GM18858 (cell line): ENCODE results near the gene NOG.

Source experiments
- ATAC-seq: cut with Tn5 transposase; IDR thresholded peaks from one replicate; pipeline ENCODE4 v1.9.1; 2021; ENCODE audit not compliant: unreplicated experiment

NOG gene

DNA sequence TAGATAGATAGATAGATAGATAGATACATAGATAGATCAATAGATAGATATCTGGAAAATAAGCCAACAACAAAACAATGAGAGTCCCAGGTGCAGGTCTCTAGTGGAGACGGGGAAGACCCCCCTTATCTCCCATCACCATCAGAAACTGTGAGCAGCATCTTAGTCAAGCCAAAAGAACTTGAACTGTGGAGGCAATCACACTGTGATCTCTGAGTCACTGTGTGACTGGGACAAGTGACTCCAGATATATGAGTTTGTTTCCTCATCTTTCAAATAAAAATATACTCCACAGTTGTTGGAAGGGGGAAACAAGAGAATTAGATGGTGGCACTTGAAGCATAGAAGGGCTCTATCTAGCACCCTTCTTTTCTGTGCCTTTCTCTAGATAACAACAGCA is 42.1 kb downstream of the NOG start:
- ATAC-seq: no peak

DNA sequence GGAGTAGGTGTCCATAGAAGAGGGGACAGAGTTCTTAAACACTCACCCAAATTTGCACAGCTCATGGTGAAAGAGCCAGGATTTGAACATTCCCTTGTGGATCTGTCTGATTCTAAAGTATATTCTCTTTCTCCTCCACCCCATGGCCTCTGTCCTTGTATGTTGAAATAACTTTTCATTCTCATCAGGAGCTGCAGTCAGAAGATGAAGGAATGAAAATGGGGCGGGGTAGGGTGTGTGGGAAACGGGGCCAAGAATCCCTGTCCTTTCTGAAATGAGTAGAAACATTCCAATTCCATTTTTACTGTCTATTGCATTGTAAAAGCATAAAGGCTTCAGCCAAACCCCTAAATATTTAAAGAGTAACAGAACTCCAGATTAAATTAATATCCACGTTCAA is 42.8 kb downstream of the NOG start:
- ATAC-seq: no peak

DNA sequence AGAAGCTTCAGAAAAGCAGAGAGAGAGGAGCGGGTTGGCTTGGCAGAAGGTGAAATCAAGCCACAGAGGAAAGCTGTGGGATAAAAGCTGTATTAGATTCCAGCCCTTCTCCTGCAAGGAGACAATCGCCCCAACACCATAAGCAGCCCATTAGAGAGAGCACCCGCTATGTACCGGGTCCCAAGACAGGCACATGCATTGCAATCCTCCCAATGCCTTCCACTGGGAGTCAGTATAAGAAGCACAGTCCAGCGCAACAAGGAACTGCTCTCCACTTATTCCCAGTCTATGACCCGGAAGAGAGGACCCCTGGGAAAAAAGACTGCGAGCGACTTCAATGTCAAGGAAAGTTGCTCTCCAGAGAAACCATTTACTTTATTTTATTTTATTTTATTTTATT is 43.8 kb downstream of the NOG start:
- no peak for ATAC-seq

DNA sequence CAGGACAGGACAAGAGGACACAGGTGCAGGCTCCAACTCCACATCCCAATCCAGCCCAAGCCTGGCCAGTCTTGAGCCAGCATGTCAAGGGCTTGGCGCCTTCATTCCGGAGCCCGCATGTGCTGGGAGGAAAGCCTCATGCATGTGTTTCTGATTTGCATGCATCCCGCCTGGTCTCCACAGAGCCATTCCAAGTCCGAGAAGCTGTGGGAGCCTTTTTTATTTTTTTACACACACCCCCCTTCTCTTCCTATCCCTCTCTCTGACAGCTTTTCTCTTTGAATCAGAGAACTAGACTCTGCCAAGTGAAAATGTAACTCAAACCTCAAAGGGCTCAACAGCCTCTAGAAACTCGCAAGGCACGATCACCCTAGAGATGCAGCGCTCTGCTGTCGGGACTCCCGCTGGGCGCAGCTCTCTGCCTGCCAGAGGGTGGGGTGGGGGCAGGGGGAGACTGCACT is 45.1 kb downstream of the NOG start:
- no peak for ATAC-seq

DNA sequence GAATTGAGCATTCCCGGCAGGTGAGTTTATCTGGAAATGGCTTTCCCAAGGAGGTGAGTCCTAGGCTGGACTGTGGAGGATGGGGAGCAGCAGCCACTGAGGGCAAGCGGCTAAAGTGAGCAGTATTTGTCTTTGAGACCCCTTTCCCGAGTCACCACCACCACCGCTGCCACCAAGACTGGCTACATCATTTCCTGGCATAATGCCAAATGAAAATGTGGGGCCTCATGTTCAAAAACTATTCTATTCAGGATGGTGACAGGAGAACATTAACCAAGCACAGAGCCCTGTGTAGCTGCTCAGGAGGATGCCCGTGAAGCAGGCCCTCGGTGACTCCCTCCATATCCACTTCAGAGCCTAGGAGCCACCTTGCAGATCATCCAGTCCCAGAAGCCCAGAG is 46.0 kb downstream of the NOG start:
- ATAC-seq: no peak

DNA sequence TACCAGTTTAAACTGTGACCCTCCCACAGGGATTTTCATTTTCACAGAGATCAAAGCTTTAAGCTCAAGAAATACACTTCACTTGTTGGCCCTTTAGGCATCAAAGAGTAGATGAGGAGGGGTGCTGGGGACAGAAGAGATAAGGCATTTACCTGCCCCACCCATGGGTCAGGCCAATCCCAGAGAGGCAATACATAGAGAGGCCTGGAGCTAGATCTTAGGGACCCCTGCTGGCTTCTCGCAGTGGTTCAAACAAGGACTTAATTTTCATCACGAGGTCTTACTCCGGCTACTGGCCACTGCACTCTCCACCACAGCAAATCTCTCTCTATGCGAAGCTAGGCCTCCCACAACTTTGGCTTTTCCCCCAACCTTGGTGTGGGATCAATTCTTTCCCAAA is 46.6 kb downstream of the NOG start:
- ATAC-seq: no peak

DNA sequence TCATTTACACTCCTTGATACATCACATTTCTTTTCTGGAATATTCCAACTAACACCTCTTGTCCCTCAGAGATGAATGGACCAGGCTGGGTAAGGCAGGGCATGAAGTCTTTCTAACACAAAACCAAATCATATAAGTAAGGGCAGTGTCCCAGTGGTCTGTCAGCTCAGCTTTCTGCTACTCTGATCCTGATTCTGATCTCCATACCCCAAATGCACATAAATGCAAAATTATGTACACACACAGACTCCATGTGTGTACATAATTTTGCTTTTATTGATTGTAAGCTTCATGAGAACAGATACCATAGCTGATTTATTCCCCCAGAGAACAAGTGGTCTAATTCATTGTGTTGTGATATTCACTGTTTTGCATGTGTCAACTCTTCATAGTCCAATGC is 47.9 kb downstream of the NOG start:
- no peak for ATAC-seq

DNA sequence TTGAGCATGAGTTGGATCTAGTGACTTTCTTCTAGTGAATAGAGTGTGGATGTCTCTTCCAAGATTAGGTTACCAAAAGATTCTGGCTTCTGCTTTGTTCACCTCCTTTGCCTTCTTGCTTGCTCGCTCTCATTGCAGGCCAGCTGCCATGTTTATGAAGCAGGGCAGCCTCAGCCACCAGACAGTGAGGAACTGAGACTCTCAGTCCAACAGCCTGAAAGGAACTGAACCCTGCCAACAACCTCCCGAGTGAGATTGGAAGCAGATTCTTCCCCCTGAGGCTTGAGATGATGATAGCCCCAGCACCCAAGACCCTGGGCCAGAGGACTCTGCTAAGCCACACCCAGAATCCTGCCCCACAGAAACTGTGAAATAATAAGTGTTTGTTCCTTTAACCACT is 48.4 kb downstream of the NOG start:
- no peak for ATAC-seq

DNA sequence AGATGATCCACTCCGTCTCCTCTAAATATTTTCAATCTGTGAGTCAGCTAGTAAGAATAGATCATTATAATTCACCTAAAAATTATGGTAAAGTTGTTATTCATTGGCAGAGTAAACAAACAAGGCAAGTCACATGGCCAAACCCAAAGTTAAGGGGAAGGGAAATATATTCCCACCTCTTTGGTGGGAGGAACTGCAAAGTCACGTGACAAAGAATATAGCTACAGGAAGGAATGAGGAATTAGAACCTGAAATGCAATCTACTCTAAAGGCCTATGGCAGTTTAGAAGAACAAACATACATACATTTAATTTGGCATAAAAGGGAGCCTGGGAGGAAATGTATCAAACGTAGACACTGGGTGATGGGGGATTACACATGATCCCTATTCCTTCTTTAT is 48.9 kb downstream of the NOG start:
- no peak for ATAC-seq
